Keratinocyte (primary cell): Measurements from ENCODE around the gene SENP8.

Experiments used
- CTCF ChIP-seq, 3 experiments: IDR thresholded peaks in 1 of 3; conservative IDR thresholded peaks in 1 of 3; optimal IDR thresholded peaks in 1 of 3; 2 replicates in 2 of 3; 3 replicates in 1 of 3; pipeline versions ENCODE3 to v1.5.1; 2011; ENCODE audit warnings: low read length in 3 of 3, mild to moderate bottlenecking in 3 of 3, moderate library complexity in 2 of 3, control low read depth in 1 of 3, inconsistent platforms in 1 of 3; ENCODE audit not compliant: insufficient read depth in 2 of 3; ENCODE audit errors: extremely low read depth in 1 of 3
- EZH2 ChIP-seq: IDR thresholded peaks from one replicate; pipeline ENCODE4 v1.6.1; 2012; ENCODE audit warnings: inconsistent platforms, mild to moderate bottlenecking, low read length, moderate library complexity

GRCh38 chr15:72169921-72170611 lies 51.9 kb downstream of the SENP8 start:
- TF ChIP-seq CTCF (optimal IDR thresholded peaks at IDR 0.05 in 1 of 3, IDR thresholded peaks at IDR 0.05 in 1 of 3, conservative IDR thresholded peaks at IDR 0.05 in 1 of 3; ENCODE audit: extremely low read depth in 1 of 3, insufficient read depth in 2 of 3, low read length in 3 of 3) (no peak), EZH2 (no peak)
